Neural cell (in vitro differentiated cells): ENCODE results near the gene PDZRN3.

Source experiments
- CTCF ChIP-seq: fragments of 450-650 bp; IDR thresholded peaks from 2 replicates; pipeline ENCODE4 v1.5.1; 2014; ENCODE audit warnings: antibody characterized with exemption, mild to moderate bottlenecking, moderate library complexity; ENCODE audit not compliant: poor library complexity, severe bottlenecking
- POLR2AphosphoS5 ChIP-seq: IDR thresholded peaks from 2 replicates; pipeline ENCODE4 v1.6.1; 2012
- RAD21 ChIP-seq: fragments of 450-650 bp; conservative IDR thresholded peaks from 2 replicates; pipeline ENCODE4 v1.6.1; 2014; ENCODE audit warnings: antibody characterized with exemption, mild to moderate bottlenecking, moderate library complexity

- TF ChIP-seq CTCF (no peak), RAD21 (no peak), POLR2AphosphoS5 (no peak)
Measured at GRCh38 chr3:73498764-73499622, 125.7 kb downstream of the PDZRN3 start.
